HG03280 (cell line): ENCODE measurements around the gene GRM6.

Experiments used
- ATAC-seq: cut with Tn5 transposase; IDR thresholded peaks from one replicate; pipeline ENCODE4 v1.9.1; 2021; ENCODE audit warnings: mild to moderate bottlenecking, moderate library complexity; ENCODE audit not compliant: unreplicated experiment

GRM6 gene

GRCh38 chr5:178994580-178995340, at the start of gene GRM6:
Gene GRM6, minus strand, starts transcription at chr5:178995320. Its CDS starts 376 bp downstream, at chr5:178994944.
- no peak for ATAC-seq

DNA sequence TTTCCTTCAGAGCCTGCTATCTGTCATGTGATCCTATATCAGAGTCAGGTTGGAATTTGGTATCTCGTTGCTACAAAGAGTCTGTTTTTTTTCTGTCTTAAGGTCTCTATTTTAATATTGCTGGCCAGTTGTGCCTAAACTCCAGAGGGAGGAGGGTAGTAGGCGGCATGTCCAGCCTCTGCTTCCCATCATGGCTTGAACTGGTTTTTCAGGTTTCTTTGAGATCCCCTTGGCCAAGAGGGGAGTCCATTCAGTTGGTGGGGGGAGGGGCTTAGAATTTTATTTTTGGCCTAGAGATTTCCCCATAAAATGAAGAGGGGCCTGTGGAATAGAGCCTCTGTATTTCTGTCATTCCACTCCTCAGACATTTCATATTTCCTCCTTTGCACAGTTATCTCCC, 49.6 kb upstream of the GRM6 start:
- ATAC-seq: no peak

DNA sequence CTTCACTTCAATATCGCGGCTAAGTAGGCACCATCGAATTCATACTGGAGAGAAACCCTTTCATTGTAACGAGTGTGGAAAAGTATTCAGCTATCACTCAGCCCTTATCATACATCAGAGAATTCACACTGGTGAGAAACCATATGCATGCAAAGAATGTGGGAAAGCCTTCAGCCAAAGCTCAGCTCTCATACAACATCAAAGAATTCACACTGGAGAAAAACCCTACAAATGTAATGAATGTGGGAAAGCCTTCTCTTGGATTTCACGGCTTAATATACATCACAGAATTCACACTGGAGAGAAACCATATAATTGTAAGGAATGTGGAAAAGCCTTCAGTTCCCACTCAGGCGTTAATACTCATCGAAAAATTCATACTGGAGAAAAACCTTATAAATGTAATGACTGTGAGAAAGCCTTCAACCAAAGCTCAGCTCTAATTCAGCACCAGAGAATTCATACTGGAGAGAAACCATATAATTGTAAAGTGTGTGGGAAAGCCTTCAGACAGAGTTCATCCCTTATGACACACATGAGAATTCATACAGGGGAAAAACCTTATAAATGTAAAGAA, 38.0 kb upstream of the GRM6 start:
- no peak for ATAC-seq

DNA sequence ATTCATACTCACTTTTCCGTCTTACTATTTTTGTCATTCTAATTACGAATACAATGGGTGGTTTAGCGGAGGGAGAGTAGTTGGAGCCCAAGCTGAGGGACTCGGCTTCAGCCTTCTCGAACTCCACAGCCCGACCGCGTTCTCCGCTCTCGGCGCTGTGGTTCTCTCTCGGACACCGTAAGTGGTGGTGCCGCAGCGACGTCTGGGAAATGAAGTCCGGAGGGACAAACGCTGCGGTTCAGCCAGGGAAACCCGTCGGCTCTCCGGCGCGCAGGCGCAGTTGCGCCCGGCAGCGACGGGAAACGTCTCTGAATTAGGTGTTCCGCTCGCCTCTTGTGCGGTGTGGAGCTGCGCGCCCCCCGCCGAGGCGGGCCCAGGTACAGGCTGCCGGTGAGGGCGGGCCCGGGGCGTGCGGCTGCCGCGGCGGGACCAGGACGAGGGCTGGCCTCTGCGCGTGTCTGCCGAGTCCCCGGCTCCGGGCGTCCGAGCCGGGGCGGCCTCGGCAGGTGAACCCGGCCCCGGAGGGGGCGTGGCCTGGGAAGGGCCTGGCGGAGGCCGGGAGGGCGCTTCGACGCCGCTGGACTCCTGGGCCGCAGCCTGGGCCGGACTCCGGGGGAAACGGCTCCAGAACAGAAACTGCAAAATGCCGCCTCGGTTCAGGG, 28.5 kb upstream of the GRM6 start, which contains the start of gene ZNF879:
TSS of gene ZNF879 (plus strand) at position 277 of the 662 bp plus-strand sequence. CDS start 1,201 bp downstream, outside the sequence.
- no peak for ATAC-seq

GRCh38 chr5:179008667-179009066, 13.5 kb upstream of the GRM6 start:
- no peak for ATAC-seq

GRCh38 chr5:179006564-179006963, 11.4 kb upstream of the GRM6 start:
- ATAC-seq: no peak

DNA sequence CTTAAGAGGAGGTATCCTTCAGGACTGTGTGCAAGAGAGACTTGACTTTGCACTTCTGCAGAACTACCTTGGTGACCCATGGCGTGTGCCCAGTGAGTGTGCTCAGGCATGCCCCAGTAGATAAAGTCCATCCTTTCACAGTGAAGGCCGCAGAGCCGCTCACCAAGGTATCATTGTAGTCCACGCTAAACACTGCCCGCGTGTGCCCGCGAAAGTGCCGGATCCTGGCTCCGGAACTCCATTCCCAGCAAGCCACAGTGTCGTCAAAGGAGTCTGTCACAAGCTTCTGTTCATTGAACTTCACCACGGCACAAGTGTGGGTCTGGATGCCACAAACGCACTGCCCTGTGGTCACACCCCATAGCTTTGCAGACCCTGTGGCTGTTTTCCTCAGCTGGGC, 3.3 kb upstream of the GRM6 start:
- ATAC-seq: no peak

DNA sequence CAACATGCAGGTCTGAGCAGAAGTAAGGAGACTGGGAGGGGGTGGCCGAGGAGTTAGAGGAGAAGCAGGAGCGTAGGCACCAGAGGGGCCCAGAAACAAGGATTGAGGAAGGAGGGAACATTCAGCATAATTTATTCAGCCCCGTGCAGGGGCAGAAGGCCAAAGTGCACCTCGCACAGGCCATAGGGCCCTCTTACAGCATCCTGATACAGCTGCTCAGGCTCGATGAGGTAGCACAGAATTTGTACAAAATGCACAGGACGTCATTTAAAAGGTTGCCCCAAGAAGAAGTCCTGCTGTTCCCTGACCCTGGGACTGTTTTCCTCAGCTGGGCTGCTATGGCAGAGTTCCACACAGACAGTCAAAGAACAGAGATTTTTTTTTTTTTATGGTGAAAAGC, 2.1 kb upstream of the GRM6 start:
- ATAC-seq: no peak

GRCh38 chr5:178996156-178996555, 1.0 kb upstream of the GRM6 start:
- no peak for ATAC-seq

- no peak for ATAC-seq
Observed at GRCh38 chr5:178995341-178995690, 196 bp upstream of the GRM6 start.

GRCh38 chr5:178993955-178994579, 1.1 kb downstream of the GRM6 start:
- ATAC-seq: no peak

DNA sequence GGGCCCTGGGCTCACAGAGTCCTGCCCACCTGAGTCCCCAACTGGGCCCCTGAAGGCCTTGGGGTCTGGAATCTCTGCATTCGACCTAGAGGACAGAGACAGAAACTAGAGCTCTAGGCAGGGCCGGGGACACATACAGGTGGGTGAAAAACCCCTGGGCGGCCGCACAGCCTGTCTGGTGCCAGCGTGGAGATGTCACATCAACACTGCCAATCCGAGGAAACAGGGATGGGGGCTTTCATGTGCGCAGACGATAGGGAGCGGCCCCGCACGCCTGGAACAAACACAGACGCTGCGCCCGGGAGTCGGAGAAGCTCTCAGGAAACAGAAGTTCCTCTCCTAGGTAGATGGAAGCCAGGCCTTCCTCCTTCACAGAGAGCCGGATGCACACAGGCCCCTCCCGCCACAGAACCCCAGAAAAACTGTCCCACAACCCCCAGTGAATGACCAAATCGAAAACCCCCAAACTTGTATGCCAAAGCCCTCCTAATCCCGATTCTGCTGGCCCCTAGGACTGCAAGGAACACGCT, 1.8 kb downstream of the GRM6 start:
- no peak for ATAC-seq

DNA sequence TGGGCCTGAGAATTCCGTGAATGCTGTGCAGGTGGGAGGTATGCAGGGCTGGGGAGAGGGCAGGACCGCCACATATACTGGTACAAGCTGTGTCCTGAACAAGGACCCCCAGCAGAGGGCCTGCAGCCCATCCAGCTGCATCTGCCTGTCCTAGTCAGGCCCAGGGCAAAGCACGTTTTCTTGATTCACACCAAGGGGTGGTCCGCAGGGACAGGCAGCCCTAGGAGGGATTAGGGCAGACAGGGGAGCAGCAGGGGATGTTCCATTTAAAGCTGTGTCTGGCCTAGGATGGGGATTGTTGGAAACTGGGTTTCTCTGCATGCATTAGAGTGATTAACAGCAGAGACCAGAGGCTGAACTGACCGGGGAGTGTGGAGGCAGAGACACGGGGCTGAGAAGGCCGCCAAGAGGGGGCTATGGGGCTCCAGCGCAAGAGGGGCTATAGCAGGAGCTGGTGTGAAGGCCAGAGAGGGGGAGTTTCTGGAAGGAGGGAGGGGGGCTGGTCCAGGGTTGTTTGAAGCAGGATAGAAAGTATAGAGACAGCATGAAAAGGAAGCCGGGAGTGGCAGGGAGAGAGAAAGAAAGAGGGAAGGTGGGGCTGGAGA, 2.7 kb downstream of the GRM6 start:
- ATAC-seq: no peak

- no peak for ATAC-seq
Observed at GRCh38 chr5:178991190-178992145, 3.7 kb downstream of the GRM6 start.

DNA sequence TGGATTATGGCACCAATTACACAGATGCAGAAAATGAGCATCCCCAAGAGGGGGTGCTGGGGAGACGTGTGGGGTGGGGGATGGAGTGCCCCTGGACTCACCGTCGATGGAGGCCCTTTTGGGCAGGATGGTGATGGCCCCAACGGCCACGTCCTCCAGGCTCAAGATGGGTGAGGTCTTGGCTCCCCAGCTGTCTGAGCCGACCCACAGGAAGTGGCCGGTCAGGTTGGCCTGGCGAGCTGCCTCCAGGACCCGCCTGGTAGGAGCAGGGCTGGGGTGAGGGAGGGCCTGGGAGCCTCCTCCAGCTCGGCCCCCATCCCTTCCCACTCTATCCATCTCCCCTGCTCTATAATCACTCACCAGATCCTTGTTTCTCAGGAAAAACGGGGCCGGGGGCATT, 4.6 kb downstream of the GRM6 start:
- ATAC-seq: no peak

- no peak for ATAC-seq
Observed at GRCh38 chr5:178989311-178989710, 5.8 kb downstream of the GRM6 start.

GRCh38 chr5:178988436-178989220, 6.5 kb downstream of the GRM6 start:
- no peak for ATAC-seq

DNA sequence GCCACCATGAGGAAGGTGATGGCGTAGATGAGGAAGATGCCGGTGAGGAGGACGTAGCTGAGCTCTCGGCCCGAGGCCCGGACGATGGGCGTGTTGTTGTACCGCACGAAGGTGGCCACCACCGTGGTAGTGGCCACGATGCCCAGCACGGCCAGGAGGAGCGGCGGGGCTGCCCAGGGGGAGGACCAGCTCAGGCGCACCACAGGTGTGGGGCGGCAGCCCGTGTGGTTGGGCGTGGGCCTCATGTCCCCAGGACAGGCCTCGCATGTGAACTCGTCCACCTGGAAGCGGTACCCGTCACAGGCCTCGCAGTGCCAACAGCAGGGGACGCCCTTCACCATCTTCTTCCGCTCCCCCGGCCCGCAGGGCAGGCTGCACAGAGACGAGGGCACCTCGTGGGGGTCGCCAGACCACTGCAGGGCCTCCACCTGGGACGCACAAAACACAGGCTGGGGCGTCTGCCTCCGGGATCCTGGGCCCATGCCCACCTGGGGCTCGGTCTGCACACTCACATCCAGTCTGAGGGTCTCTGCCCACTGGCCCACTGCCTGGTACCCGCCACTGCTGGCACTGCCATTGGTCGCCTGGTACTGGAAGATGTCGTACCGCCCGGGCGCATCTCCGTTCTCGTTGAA, 8.7 kb downstream of the GRM6 start:
- no peak for ATAC-seq
